KOPT-K1 (cell line): Measurements from ENCODE around the gene KLHL18.
"Not testable (repeated sequence)": the region's sequence is repeated elsewhere in the genome, so short reads cannot be mapped to it uniquely, and the experiment has no call there.

ENCODE experiments used
- H3K27ac ChIP-seq: fragments of 200-600 bp; sonication (generic); 2 replicates; pipeline ENCODE4 v1.5.1; 2016; ENCODE audit warnings: antibody characterized with exemption, mild to moderate bottlenecking, low read depth, low read length; ENCODE audit not compliant: poor library complexity, severe bottlenecking
- H3K36me3 ChIP-seq: fragments of 200-600 bp; sonication (generic); 2 replicates; pipeline ENCODE4 v1.5.1; 2017; ENCODE audit warnings: antibody characterized with exemption, mild to moderate bottlenecking, low read length, moderate library complexity; ENCODE audit not compliant: insufficient read depth
- H3K9me3 ChIP-seq: fragments of 200-600 bp; sonication (generic); 2 replicates; pipeline ENCODE4 v1.5.1; 2017; ENCODE audit warnings: antibody characterized with exemption, low read length, mild to moderate bottlenecking; ENCODE audit not compliant: insufficient read depth, poor library complexity, severe bottlenecking

KLHL18 gene

DNA sequence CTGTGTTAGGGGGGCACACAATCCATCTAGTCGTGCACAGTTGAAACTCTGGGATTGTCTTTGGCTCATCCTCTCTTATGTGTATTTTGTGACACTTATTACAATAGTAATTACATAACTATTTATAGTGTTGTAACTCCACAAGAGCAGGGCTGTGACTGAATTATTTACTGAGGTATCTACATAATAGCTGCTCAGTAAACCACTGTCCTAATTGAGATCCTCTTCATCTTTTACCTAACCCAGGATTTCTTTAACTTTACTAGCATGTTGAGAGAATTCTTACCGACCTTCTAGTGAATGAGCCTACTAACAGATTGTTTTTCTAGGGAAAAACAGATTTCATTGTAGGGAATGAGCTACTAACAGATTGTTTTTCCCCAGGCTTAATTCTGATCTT, 11.1 kb downstream of the KLHL18 start:
- Histone ChIP-seq H3K9me3 (no peaks in the 10 kb centered on the region), H3K27ac (no peak overlapping the region), H3K36me3 (peaks cover 26% of the 10 kb centered on the region)

GRCh38 chr3:47294392-47294791, 11.6 kb downstream of the KLHL18 start:
- Histone ChIP-seq H3K36me3 (peaks cover 21% of the 10 kb centered on the region), H3K27ac (no peak overlapping the region), H3K9me3 (no peaks in the 10 kb centered on the region)

- peaks cover 13% of the 10 kb centered on the region for H3K36me3 ChIP-seq
- H3K27ac ChIP-seq, result no peak overlapping the region
Measured at GRCh38 chr3:47295322-47295721, 12.6 kb downstream of the KLHL18 start.

DNA sequence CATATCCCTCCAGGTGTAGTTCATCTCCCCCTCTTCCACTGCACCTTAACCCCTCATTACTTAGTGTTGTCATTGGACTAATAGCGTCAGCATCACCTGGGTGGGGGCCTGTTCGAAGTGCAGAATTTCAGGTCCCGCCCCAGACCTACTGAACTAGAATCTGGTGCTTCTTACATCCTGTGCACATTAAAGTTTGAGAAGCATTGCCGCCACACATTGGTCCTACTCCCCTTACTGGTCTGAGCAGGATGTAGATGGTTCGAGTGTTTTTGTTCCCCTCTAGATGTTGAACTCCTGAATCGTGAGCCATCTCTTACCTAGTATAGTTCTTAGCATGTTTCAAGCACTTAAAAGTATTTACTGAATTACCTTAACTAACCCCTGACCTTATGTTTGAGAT, 13.2 kb downstream of the KLHL18 start:
- H3K27ac ChIP-seq, result no peak overlapping the region
- H3K9me3 ChIP-seq, result no peaks in the 10 kb centered on the region
- peaks cover 7% of the 10 kb centered on the region for H3K36me3 ChIP-seq

More at GRCh38 chr3:47295322-47295721, 12.6 kb downstream of the KLHL18 start:
- no peaks in the 10 kb centered on the region for H3K9me3 ChIP-seq

GRCh38 chr3:47296562-47297302, 14.0 kb downstream of the KLHL18 start:
- Histone ChIP-seq H3K9me3 (no peaks in the 10 kb centered on the region), H3K36me3 (peaks cover 8% of the 10 kb centered on the region), H3K27ac (no peak overlapping the region)

DNA sequence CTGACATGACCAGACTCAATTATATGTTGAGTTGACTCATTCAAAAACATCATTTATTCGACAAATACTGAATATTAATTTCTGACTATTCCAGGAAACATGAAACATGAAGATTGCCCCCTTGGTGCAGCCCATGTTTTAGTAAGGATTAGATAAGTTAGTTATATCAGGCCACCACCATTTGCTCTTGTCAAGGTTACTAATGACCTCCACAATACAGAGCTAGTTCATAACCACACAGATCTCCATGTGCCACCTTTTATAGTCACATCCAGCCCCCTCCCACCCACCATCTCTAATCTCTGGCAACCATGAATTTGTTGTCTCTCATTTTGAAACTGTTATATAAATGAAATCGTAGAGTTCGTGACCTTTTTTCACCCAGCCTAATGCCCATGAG, 15.7 kb downstream of the KLHL18 start:
- no peak overlapping the region for H3K27ac ChIP-seq
- no peaks in the 10 kb centered on the region for H3K9me3 ChIP-seq
- peaks cover 21% of the 10 kb centered on the region for H3K36me3 ChIP-seq

DNA sequence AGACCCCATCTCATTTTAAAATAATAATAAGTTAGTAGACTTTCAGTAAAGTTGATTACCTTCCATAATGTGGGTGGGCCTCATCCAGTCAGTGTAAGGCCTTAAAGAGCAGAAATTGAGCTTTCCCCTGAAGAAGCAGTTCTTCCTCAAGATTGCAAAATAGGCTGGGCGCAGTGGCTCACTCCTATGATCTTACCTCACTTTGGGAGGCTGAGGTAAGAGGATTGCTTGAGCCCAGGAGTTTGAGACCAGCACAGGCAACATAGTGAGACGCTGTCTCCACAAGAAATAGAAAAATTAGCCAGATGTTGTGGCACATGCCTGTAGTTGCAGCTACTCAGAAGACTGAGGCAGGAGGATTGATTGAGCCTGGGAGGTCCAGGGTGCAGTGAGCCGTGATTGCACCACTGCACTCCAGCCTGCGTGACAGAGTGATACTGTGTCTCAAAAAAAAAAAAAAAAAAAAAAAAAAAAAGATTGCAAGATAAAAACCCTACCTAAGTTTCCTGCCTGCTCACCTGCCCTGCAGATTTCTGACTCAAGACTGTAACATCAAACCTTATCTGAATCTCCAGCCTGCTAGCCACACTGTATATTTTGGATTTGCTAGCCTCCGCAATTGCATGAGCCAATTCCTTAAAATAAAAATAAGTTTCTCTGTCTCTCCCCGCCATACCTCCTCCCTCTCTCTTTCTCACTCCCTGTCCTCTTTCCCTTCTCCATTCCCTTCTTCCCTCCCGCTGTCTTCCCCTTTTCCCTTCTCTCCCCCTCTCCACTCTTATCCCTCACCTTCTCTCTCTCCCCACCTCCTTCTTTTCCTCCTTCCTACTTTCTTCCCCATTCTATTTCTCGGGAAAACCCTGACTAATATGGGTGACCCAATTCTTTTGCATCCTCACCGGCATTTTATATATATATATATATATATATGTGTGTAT, 16.9 kb downstream of the KLHL18 start:
- H3K36me3 ChIP-seq, result peaks cover 24% of the 10 kb centered on the region
- H3K27ac ChIP-seq, result no peak overlapping the region
- H3K9me3 ChIP-seq, result no peaks in the 10 kb centered on the region

DNA sequence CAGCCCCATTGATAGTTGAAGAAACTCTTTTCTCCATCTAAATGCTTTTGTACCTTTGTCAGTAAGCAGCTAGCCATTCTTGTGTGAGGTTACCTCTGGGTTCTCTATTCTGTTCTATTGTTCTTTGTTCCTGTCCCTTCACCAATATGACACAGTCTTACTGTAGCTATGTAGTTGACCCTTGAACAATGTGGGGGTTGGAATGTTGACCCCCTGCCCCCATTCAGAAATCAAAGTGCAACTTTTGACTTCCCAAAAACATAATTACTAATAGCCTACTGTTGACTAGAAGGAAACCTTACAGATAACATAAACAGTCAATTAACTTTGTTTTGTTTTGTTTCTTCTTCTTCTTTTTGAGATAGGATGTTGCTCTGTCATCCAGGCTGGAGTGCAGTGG, 18.7 kb downstream of the KLHL18 start:
- Histone ChIP-seq H3K9me3 (no peaks in the 10 kb centered on the region), H3K36me3 (peaks cover 26% of the 10 kb centered on the region), H3K27ac (no peak overlapping the region)

DNA sequence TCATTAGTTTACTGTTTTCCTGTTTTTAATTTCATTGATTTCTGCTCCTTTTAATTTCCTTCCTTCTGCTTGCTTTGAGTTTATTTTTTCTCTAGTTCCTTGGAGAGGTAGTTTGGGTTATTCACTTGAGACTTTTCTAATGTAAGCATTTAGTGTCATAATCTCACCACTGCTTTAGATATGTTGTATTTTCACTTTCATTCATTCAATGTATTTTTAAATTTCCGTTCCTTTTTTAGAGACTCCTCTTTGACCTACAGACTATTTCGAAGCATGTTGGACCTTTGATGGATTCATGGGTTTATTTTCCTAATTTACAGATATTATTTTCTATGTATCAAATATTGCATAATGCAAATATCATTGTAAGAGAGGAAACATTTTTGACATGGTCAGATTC, 23.3 kb downstream of the KLHL18 start:
- Histone ChIP-seq H3K36me3 (peaks cover 38% of the 10 kb centered on the region), H3K9me3 (no peaks in the 10 kb centered on the region), H3K27ac (no peak overlapping the region)

- peaks cover 17% of the 10 kb centered on the region for H3K36me3 ChIP-seq
- not testable (repeated sequence) for H3K9me3 ChIP-seq, H3K27ac ChIP-seq
Measured at GRCh38 chr3:47309231-47309630, 26.5 kb downstream of the KLHL18 start.

DNA sequence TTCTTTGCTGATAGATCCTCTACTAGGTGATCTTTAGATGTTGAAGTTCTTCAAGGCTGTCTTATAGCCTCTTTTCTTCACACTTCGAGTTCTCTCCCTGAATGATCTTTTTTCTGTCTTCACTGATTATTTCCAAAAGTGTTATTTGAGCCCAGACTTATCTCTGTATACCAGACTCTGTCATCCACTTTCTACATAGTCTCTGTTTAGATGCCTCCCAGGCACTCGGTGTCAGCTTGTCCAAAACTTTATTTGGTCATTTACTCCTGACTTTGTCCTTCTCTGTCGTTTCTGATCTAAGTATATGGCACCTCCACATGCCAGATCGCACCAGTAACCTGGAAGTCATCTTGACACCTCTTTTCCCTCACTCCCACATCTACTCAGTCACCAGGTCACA, 27.6 kb downstream of the KLHL18 start:
- H3K27ac ChIP-seq, result no peak overlapping the region
- H3K36me3 ChIP-seq, result peaks cover 16% of the 10 kb centered on the region
- no peaks in the 10 kb centered on the region for H3K9me3 ChIP-seq

DNA sequence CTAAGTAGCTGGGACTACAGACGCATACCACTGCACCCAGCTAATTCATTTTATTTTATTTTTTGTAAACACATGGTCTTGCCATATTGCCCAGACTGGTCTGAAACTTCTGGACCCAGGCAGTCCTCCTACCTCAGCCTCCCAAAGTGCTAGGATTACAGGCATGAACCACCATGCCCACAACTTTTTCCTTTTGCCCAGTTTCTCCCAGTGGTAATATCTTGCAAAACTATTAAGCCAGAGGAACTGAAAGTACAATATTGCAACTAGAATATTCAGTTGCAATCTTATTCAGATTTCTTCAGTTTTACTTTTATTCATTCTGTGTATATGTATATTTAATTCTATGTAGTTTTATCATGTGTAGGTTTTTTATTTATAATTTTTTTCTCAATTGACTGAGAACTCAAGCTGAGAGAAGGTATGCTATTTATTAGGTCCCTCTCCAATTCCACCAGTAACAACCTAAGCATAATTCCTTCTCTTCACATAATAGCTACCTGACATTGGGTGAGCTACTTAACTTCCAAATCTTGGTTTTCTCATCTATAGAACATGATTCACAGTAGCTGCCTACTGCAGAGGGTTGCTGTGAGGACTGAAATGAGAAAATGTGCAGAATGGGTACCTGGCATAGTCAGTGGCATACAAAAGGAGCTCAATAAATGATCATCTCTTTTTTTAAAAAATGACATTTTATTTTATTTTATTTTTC, 30.8 kb downstream of the KLHL18 start:
- no peak overlapping the region for H3K27ac ChIP-seq

GRCh38 chr3:47314056-47314764, 31.5 kb downstream of the KLHL18 start:
- no peak overlapping the region for H3K27ac ChIP-seq
- peaks cover 9% of the 10 kb centered on the region; the same call in 1 of the 2 replicates for H3K36me3 ChIP-seq
- H3K9me3 ChIP-seq, result no peaks in the 10 kb centered on the region

More for the DNA sequence above, 30.8 kb downstream of the KLHL18 start:
- Histone ChIP-seq H3K36me3 (peaks cover 9% of the 10 kb centered on the region; the same call in 1 of the 2 replicates), H3K9me3 (no peaks in the 10 kb centered on the region)

DNA sequence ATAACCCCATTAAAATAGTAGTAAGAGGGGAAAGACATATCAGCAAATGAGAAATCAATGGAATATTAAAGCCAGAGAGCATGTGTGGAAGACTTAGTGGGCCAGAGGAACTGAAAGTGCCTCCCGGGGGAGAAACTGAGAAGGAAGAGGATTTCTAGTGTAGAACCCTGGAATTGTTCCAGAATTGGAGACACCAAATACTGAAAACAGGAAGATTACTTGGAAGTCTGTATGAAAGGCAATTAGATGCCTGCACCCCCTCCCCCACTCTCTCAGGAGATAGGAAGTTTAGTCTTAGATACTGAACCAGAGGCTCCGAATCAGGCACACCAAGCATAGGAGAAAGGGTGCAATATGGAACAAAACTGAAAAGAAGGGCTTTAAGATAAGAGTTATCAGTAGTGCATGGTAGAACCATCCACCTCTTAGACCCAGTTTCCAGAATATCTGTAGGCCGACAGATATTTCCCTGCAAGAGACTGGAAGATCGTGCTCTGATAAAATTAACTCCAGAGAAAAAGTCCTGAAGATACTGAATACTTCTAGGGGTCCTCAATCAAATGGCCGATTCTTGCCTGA, 32.4 kb downstream of the KLHL18 start:
- H3K36me3 ChIP-seq, result peaks cover 16% of the 10 kb centered on the region; the same call in 1 of the 2 replicates
- H3K27ac ChIP-seq, result no peak overlapping the region
- H3K9me3 ChIP-seq, result no peaks in the 10 kb centered on the region
